Measurements from ENCODE around the gene HAND1.

- TF ChIP-seq CTCF (IDR thresholded peaks at IDR 0.05), result no peak
- TF ChIP-seq EZH2 (IDR thresholded peaks at IDR 0.05; ENCODE audit: borderline replicate concordance, insufficient read depth, low read depth, low read length, poor library complexity, severe bottlenecking), result no peak
Observed at GRCh38 chr5:154522284-154522683, 44.3 kb upstream of the HAND1 start.
